Measurements from ENCODE around the gene EVA1A.

EVA1A gene

GRCh38 chr2:75594596-75594995 is 33.9 kb upstream of the EVA1A start:
- Histone ChIP-seq H3K9ac (no peak overlapping the region), H3K4me3 (IDR thresholded peaks at IDR 0.05; ENCODE audit: insufficient read depth, low read depth, low read length) (no peak overlapping the region), H3K4me2 (no peak overlapping the region), H3K36me3 (ENCODE audit: insufficient read depth) (no peaks in the 10 kb centered on the region), H2AFZ (ENCODE audit: low read depth) (no peak overlapping the region), H3K27ac (no peak overlapping the region), H3K4me1 (ENCODE audit: low read depth, poor library complexity, severe bottlenecking) (no peaks in the 10 kb centered on the region), H4K20me1 (ENCODE audit: insufficient read depth) (no peaks in the 10 kb centered on the region), H3K27me3 (ENCODE audit: insufficient read depth, low read depth) (no peaks in the 10 kb centered on the region), H3K79me2 (ENCODE audit: insufficient read depth, low read depth) (no peaks in the 10 kb centered on the region)
- no peak for TF ChIP-seq CTCF (conservative IDR thresholded peaks at IDR 0.05; ENCODE audit: low read depth, low read length)

- H2AFZ ChIP-seq (ENCODE audit: low read depth), result no peak overlapping the region
- no peaks in the 10 kb centered on the region for H3K79me2 ChIP-seq (ENCODE audit: insufficient read depth, low read depth)
- H3K4me2 ChIP-seq, result no peak overlapping the region
- H3K4me1 ChIP-seq (ENCODE audit: low read depth, poor library complexity, severe bottlenecking), result no peaks in the 10 kb centered on the region
- H3K9ac ChIP-seq, result no peak overlapping the region
- H3K27me3 ChIP-seq (ENCODE audit: insufficient read depth, low read depth), result no peaks in the 10 kb centered on the region
- H3K4me3 ChIP-seq (IDR thresholded peaks at IDR 0.05; ENCODE audit: insufficient read depth, low read depth, low read length), result no peak overlapping the region
- H4K20me1 ChIP-seq (ENCODE audit: insufficient read depth), result no peaks in the 10 kb centered on the region
- TF ChIP-seq CTCF (conservative IDR thresholded peaks at IDR 0.05; ENCODE audit: low read depth, low read length), result no peak
- H3K27ac ChIP-seq, result no peak overlapping the region
- H3K36me3 ChIP-seq (ENCODE audit: insufficient read depth), result no peaks in the 10 kb centered on the region
These were observed 32.1 kb upstream of the EVA1A start for GRCh38 chr2:75592888-75593287.

GRCh38 chr2:75592030-75592429 is 31.3 kb upstream of the EVA1A start:
- H3K27ac ChIP-seq, result no peak overlapping the region
- H3K27me3 ChIP-seq (ENCODE audit: insufficient read depth, low read depth), result no peaks in the 10 kb centered on the region
- H3K36me3 ChIP-seq (ENCODE audit: insufficient read depth), result no peaks in the 10 kb centered on the region
- H2AFZ ChIP-seq (ENCODE audit: low read depth), result no peak overlapping the region
- no peak overlapping the region for H3K9ac ChIP-seq
- H3K4me1 ChIP-seq (ENCODE audit: low read depth, poor library complexity, severe bottlenecking), result no peaks in the 10 kb centered on the region
- no peaks in the 10 kb centered on the region for H3K79me2 ChIP-seq (ENCODE audit: insufficient read depth, low read depth)
- H3K4me3 ChIP-seq (IDR thresholded peaks at IDR 0.05; ENCODE audit: insufficient read depth, low read depth, low read length), result no peak overlapping the region
- no peaks in the 10 kb centered on the region for H4K20me1 ChIP-seq (ENCODE audit: insufficient read depth)
- TF ChIP-seq CTCF (conservative IDR thresholded peaks at IDR 0.05; ENCODE audit: low read depth, low read length), result no peak
- no peak overlapping the region for H3K4me2 ChIP-seq

- H3K4me2 ChIP-seq, result no peak overlapping the region
- no peaks in the 10 kb centered on the region for H3K79me2 ChIP-seq (ENCODE audit: insufficient read depth, low read depth)
- H4K20me1 ChIP-seq (ENCODE audit: insufficient read depth), result no peaks in the 10 kb centered on the region
- H3K9ac ChIP-seq, result no peak overlapping the region
- H2AFZ ChIP-seq (ENCODE audit: low read depth), result no peak overlapping the region
- H3K27ac ChIP-seq, result no peak overlapping the region
- no peak overlapping the region for H3K4me3 ChIP-seq (IDR thresholded peaks at IDR 0.05; ENCODE audit: insufficient read depth, low read depth, low read length)
- H3K4me1 ChIP-seq (ENCODE audit: low read depth, poor library complexity, severe bottlenecking), result no peaks in the 10 kb centered on the region
- no peaks in the 10 kb centered on the region for H3K27me3 ChIP-seq (ENCODE audit: insufficient read depth, low read depth)
- H3K36me3 ChIP-seq (ENCODE audit: insufficient read depth), result no peaks in the 10 kb centered on the region
- TF ChIP-seq CTCF (conservative IDR thresholded peaks at IDR 0.05; ENCODE audit: low read depth, low read length), result no peak
These were observed 28.8 kb upstream of the EVA1A start for GRCh38 chr2:75589391-75590105.

All from KMS-11 (cell line).